Stimulated activated CD8-positive, alpha-beta memory T cell treated with anti-CD3 and anti-CD28 coated beads, Interleukin-4, amount 100 ng/mL, for 1 hour (primary cell): ENCODE data around the gene DLGAP3.

ENCODE experiments used
- DNase-seq, 2 donors: peaks; one replicate each; pipeline ENCODE4 v3.0.0-alpha.2; 2020; ENCODE audit warnings: low read depth in 2 of 2, low spot score in 1 of 2

DLGAP3 gene

GRCh38 chr1:34906222-34906621 is 23.2 kb downstream of the DLGAP3 start:
- DNase-seq, result no peak

- DNase-seq, result no peak
Measured at GRCh38 chr1:34905098-34905459, 24.4 kb downstream of the DLGAP3 start.

GRCh38 chr1:34904236-34905097 is 25.0 kb downstream of the DLGAP3 start:
- no peak for DNase-seq

- no peak for DNase-seq
Measured at GRCh38 chr1:34901919-34902318, 27.5 kb downstream of the DLGAP3 start.

GRCh38 chr1:34900775-34901502 is 28.5 kb downstream of the DLGAP3 start:
- DNase-seq, result no peak

- DNase-seq, result no peak
Measured at GRCh38 chr1:34899906-34900305, 29.5 kb downstream of the DLGAP3 start.

- no peak for DNase-seq
Measured at GRCh38 chr1:34899471-34899870, 30.0 kb downstream of the DLGAP3 start.

- no peak for DNase-seq
Measured at GRCh38 chr1:34898330-34898761, 31.1 kb downstream of the DLGAP3 start.

- DNase-seq, result no peak
Measured at GRCh38 chr1:34896612-34897011, 32.8 kb downstream of the DLGAP3 start.

GRCh38 chr1:34889705-34890104 is 39.7 kb downstream of the DLGAP3 start:
- DNase-seq, result no peak

- DNase-seq, result no peak
Measured at GRCh38 chr1:34887593-34887992, 41.9 kb downstream of the DLGAP3 start.

GRCh38 chr1:34885405-34886247 is 43.8 kb downstream of the DLGAP3 start:
- DNase-seq, result peak in 1 of 2 donors; percentile 16

GRCh38 chr1:34884961-34885360 is 44.5 kb downstream of the DLGAP3 start:
- DNase-seq, result no peak

GRCh38 chr1:34884536-34884935 is 44.9 kb downstream of the DLGAP3 start:
- DNase-seq, result no peak

GRCh38 chr1:34879230-34879629 is 50.2 kb downstream of the DLGAP3 start:
- DNase-seq, result no peak

- DNase-seq, result no peak
Measured at GRCh38 chr1:34876406-34876805, 53.0 kb downstream of the DLGAP3 start.

- DNase-seq, result no peak
Measured at GRCh38 chr1:34874296-34874952, 55.0 kb downstream of the DLGAP3 start.

GRCh38 chr1:34872133-34872503 is 57.3 kb downstream of the DLGAP3 start:
- DNase-seq, result no peak

- no peak for DNase-seq
Measured at GRCh38 chr1:34871443-34872132, 57.9 kb downstream of the DLGAP3 start.

GRCh38 chr1:34870395-34870794 is 59.1 kb downstream of the DLGAP3 start:
- no peak for DNase-seq
